GM06990 (cell line): ENCODE measurements around the gene LRRC8A.

Source experiments
- DNase-seq: peaks from one replicate; pipeline ENCODE4 v3.0.0-alpha.2; 2011; ENCODE audit not compliant: insufficient read length; ENCODE audit errors: extremely low read depth
- H3K27me3 ChIP-seq: replicated peaks from 2 replicates; pipeline ENCODE4 v1.6.0; 2011; ENCODE audit warnings: low read length; ENCODE audit not compliant: control insufficient read depth, insufficient read depth
- H3K36me3 ChIP-seq: 2 replicates; pipeline ENCODE4 v1.5.1; 2011; ENCODE audit warnings: low read length; ENCODE audit not compliant: control insufficient read depth, insufficient read depth
- H3K4me3 ChIP-seq: replicated peaks from 2 replicates; pipeline ENCODE4 v1.5.1; 2011; ENCODE audit warnings: low read depth, mild to moderate bottlenecking, control low read depth, low read length
- CTCF ChIP-seq: IDR thresholded peaks from 2 replicates; pipeline ENCODE4 v1.5.1; 2011; ENCODE audit warnings: low read length, control low read depth, mild to moderate bottlenecking, inconsistent platforms; ENCODE audit not compliant: insufficient read depth, poor library complexity, severe bottlenecking

LRRC8A gene

GRCh38 chr9:128885376-128885775, 3.4 kb downstream of the LRRC8A start:
- H3K27me3 ChIP-seq: no peaks in the 10 kb centered on the region
- no peak for TF ChIP-seq CTCF
- DNase-seq: no peak
- H3K4me3 ChIP-seq: no peak overlapping the region
- peaks cover 8% of the 10 kb centered on the region for H3K36me3 ChIP-seq

- no peak for TF ChIP-seq CTCF
- peaks cover 8% of the 10 kb centered on the region for H3K36me3 ChIP-seq
- DNase-seq: no peak
Measured at GRCh38 chr9:128885798-128886197, 3.9 kb downstream of the LRRC8A start.

GRCh38 chr9:128886211-128886891, 4.4 kb downstream of the LRRC8A start:
- no peaks in the 10 kb centered on the region for H3K27me3 ChIP-seq
- no peak for TF ChIP-seq CTCF
- no peak for DNase-seq
- peaks cover 8% of the 10 kb centered on the region for H3K36me3 ChIP-seq
- no peak overlapping the region for H3K4me3 ChIP-seq

More at GRCh38 chr9:128885798-128886197, 3.9 kb downstream of the LRRC8A start:
- H3K4me3 ChIP-seq: no peak overlapping the region
- H3K27me3 ChIP-seq: no peaks in the 10 kb centered on the region

GRCh38 chr9:128887049-128887448, 5.1 kb downstream of the LRRC8A start:
- H3K36me3 ChIP-seq: peaks cover 8% of the 10 kb centered on the region
- no peaks in the 10 kb centered on the region for H3K27me3 ChIP-seq
- DNase-seq: no peak
- no peak for TF ChIP-seq CTCF
- H3K4me3 ChIP-seq: no peak overlapping the region

GRCh38 chr9:128887914-128888350, 6.0 kb downstream of the LRRC8A start:
- Histone ChIP-seq H3K27me3 (no peaks in the 10 kb centered on the region), H3K4me3 (no peak overlapping the region), H3K36me3 (peaks cover 12% of the 10 kb centered on the region)
- no peak for DNase-seq
- no peak for TF ChIP-seq CTCF
